Sigmoid colon (tissue), 7 donors: Measurements from ENCODE around the gene RNPS1. TPM values are rescaled to one million over a fixed set of nuclear protein-coding genes. Genes with fewer than 3 reads are reported as not detected.

Experiments
- DNase-seq: peaks from one replicate; pipeline ENCODE4 v3.0.0-alpha.2; 2019
- H3K27ac ChIP-seq, 4 donors: fragments of 200-600 bp; sonication (generic); one replicate each; pipeline ENCODE4 v1.5.1; 2016 to 2019; ENCODE audit warnings: mild to moderate bottlenecking in 1 of 4
- H3K27me3 ChIP-seq, 3 donors: fragments of 200-600 bp; sonication (generic); one replicate each; pipeline ENCODE4 v1.5.1; 2019; ENCODE audit warnings: mild to moderate bottlenecking in 1 of 3
- H3K36me3 ChIP-seq, 4 donors: fragments of 200-600 bp; sonication (generic); one replicate each; pipeline ENCODE4 v1.5.1; 2016 to 2019
- H3K4me1 ChIP-seq, 4 donors: fragments of 200-600 bp; sonication (generic); one replicate each; pipeline ENCODE4 v1.5.1; 2017 to 2019
- H3K4me3 ChIP-seq, 4 donors: fragments of 200-600 bp; sonication (generic); one replicate each; pipeline ENCODE4 v1.5.1; 2017 to 2019; ENCODE audit warnings: mild to moderate bottlenecking in 2 of 4, moderate library complexity in 1 of 4
- H3K9me3 ChIP-seq, 4 donors: fragments of 200-600 bp in 3 of 4; sonication (generic) in 3 of 4; one replicate each; pipeline versions ENCODE4 v1.5.1 to v1.6.1; 2013 to 2019
- EP300 ChIP-seq, 4 donors: sonication (generic); formaldehyde crosslinking; IDR thresholded peaks; one replicate each; pipeline ENCODE4 v1.6.1; 2017; ENCODE audit warnings: antibody characterized with exemption in 4 of 4
- POLR2A ChIP-seq, 2 donors: fragments of 450-650 bp; IDR thresholded peaks; one replicate each; pipeline ENCODE4 v1.6.1; 2016; ENCODE audit warnings: antibody characterized with exemption in 2 of 2, mild to moderate bottlenecking in 2 of 2, moderate library complexity in 2 of 2
- POLR2AphosphoS5 ChIP-seq, 4 donors: sonication (generic); formaldehyde crosslinking; IDR thresholded peaks; one replicate each; pipeline ENCODE4 v1.6.1; 2017; ENCODE audit warnings: antibody characterized with exemption in 4 of 4
- WGBS, 2 donors: extraction: QIAGEN DNeasy Blood & Tissue Kit; methylation state at CpG; one replicate each; pipeline ENCODE4 v1.1.7; 2013; 5-methylcytosine and 5-hydroxymethylcytosine counted together
- intact Hi-C: fragments of 100-400 bp; cut with DNase I; formaldehyde crosslinking; loops from one replicate; pipeline ENCODE4 v1.15.1; 2023
- polyA plus RNA-seq, 3 donors: library from polyadenylated mRNA; stranded (reverse); fragments of 200-250 nt; gene quantifications; one replicate each; pipeline ENCODE4 v1.2.3, GENCODE V29; 2013
- total RNA-seq, 4 donors: library from RNA; depleted of rRNA; stranded (reverse); fragments of >200 nt; gene quantifications; one replicate each; pipeline ENCODE4 v1.1.0, GENCODE V29; 2016
- TF ChIP-seq, protein P1 (sequence below), 4 experiments: fragments of 450-650 bp in 3 of 4; fragments of 200-600 bp in 1 of 4; IDR thresholded peaks; one replicate each; pipeline ENCODE4 v1.5.1; 2016 to 2019; ENCODE audit warnings: antibody characterized with exemption in 4 of 4, mild to moderate bottlenecking in 3 of 4, moderate library complexity in 2 of 4
- donor health status: healthy with polysubstance abuse.
- donor health status: Bipolar disorder and iron deficiency.
- donor health status: healthy.

RNPS1 gene
- total and polyA plus RNA-seq, 7 donors = 110 to 171 (median 128) TPM

DNA sequence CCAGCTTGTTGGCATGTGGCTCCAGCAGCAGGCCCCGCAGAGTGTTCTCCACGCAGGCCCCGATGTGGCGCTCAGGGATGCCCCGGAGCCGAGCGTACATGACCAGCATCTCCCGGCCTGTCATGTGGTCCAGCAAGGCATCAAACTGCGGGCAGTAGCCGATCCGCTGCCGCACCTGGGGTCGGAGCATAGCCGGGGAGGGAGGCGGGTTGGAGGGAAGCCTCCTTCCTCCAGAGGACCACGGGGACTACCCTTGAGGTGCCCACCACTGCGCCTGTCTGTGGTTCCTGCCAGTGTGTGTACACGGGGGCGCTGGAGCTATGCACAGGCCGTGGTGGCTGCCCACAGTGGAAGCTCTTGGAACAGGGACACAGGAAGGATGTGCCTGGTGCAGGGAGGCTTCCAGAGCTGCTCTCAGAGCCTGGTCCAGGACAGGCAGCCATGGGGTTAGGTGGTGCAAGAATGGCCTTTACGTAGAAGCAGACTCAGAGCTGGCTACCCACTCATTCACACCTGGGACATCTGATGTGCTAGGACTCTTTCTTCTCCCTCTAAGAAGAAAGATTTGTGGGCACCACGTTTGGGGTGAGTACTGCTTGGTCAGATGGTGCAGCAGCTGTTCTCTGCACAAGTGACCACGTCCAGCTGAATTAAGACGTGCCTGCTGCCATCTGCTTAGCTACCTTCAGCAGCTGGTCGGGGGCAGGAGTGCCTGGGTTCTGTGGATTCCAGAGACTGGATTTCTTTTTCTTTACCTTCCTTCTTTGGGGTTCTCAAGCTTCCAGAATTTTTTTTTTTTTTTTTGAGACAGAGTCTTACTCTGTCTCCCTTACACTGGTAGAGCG lies 11.3 kb upstream of the RNPS1 start:
- 86 to 89% methylated on average over 26 of the region's 26 CpGs for WGBS, 2 donors
- Histone ChIP-seq H3K4me3 (no peak overlapping the region), H3K27ac (no peak overlapping the region), H3K4me1 (no peaks in the 10 kb centered on the region), H3K27me3 (no peaks in the 10 kb centered on the region), H3K9me3 (no peaks in the 10 kb centered on the region), H3K36me3 (peaks cover 0 to 36% (median 4%) of the 10 kb centered on the region in 4 donors)
- no peak for DNase-seq
- TF ChIP-seq POLR2AphosphoS5 (IDR thresholded peaks at IDR 0.05) (no peak), POLR2A (IDR thresholded peaks at IDR 0.05) (no peak), EP300 (IDR thresholded peaks at IDR 0.05) (no peak)
- TF ChIP-seq, protein P1, sequence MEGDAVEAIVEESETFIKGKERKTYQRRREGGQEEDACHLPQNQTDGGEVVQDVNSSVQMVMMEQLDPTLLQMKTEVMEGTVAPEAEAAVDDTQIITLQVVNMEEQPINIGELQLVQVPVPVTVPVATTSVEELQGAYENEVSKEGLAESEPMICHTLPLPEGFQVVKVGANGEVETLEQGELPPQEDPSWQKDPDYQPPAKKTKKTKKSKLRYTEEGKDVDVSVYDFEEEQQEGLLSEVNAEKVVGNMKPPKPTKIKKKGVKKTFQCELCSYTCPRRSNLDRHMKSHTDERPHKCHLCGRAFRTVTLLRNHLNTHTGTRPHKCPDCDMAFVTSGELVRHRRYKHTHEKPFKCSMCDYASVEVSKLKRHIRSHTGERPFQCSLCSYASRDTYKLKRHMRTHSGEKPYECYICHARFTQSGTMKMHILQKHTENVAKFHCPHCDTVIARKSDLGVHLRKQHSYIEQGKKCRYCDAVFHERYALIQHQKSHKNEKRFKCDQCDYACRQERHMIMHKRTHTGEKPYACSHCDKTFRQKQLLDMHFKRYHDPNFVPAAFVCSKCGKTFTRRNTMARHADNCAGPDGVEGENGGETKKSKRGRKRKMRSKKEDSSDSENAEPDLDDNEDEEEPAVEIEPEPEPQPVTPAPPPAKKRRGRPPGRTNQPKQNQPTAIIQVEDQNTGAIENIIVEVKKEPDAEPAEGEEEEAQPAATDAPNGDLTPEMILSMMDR (IDR thresholded peaks at IDR 0.05) = no peak
- intact Hi-C loops = loop anchor here (10.0 kb wide), 1 partner anchor 226 kb away; no protein-coding TSS in a partner anchor

DNA sequence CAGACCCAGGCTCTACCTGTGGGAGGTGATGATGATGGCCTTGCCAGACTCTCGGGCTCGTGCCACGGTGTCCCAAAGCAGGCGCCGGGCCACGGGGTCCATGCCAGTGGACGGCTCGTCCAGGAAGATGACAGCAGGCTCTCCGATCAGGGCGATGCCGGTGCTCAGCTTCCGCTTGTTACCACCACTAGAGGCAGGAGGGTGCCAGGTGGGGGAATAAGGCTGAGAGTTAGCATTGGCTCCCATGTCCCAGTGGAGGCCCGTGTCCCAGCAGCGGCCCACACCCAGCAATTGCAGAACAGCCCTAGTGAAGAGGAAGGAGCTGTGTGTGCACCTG lies 10.3 kb upstream of the RNPS1 start:
- H3K4me3 ChIP-seq = no peak overlapping the region
- no peaks in the 10 kb centered on the region for H3K4me1 ChIP-seq
- WGBS, 2 donors = 65 to 81% methylated on average over 14 of the region's 14 CpGs
- H3K27me3 ChIP-seq = no peaks in the 10 kb centered on the region
- H3K27ac ChIP-seq = no peak overlapping the region
- H3K36me3 ChIP-seq = peaks cover 0 to 27% (median 5%) of the 10 kb centered on the region in 4 donors
- TF ChIP-seq, protein P1 (IDR thresholded peaks at IDR 0.05) = no peak
- TF ChIP-seq EP300 (IDR thresholded peaks at IDR 0.05) = no peak
- TF ChIP-seq POLR2AphosphoS5 (IDR thresholded peaks at IDR 0.05) = no peak
- no peak for TF ChIP-seq POLR2A (IDR thresholded peaks at IDR 0.05)
- no peaks in the 10 kb centered on the region for H3K9me3 ChIP-seq
- intact Hi-C loops = loop anchor here (10.0 kb wide), 1 partner anchor 227 kb away; no protein-coding TSS in a partner anchor
- DNase-seq = no peak

GRCh38 chr16:2277466-2278271 lies 9.7 kb upstream of the RNPS1 start:
- no peak overlapping the region for H3K4me3 ChIP-seq
- H3K27me3 ChIP-seq = no peaks in the 10 kb centered on the region
- no peak for TF ChIP-seq POLR2AphosphoS5 (IDR thresholded peaks at IDR 0.05)
- TF ChIP-seq, protein P1 (IDR thresholded peaks at IDR 0.05) = no peak
- no peak for TF ChIP-seq EP300 (IDR thresholded peaks at IDR 0.05)
- no peak for TF ChIP-seq POLR2A (IDR thresholded peaks at IDR 0.05)
- H3K27ac ChIP-seq = no peak overlapping the region
- no peak for DNase-seq
- intact Hi-C loops = loop anchor here (10.0 kb wide), 1 partner anchor 227 kb away; no protein-coding TSS in a partner anchor
- no peaks in the 10 kb centered on the region for H3K4me1 ChIP-seq
- peaks cover 0 to 27% (median 5%) of the 10 kb centered on the region in 4 donors for H3K36me3 ChIP-seq
- 79 to 89% methylated on average over 25 of the region's 25 CpGs for WGBS, 2 donors
- H3K9me3 ChIP-seq = no peaks in the 10 kb centered on the region

GRCh38 chr16:2276368-2277195 lies 8.7 kb upstream of the RNPS1 start:
- no peak for TF ChIP-seq EP300 (IDR thresholded peaks at IDR 0.05)
- no peak for TF ChIP-seq POLR2A (IDR thresholded peaks at IDR 0.05)
- TF ChIP-seq, protein P1 (IDR thresholded peaks at IDR 0.05) = no peak
- no peak for TF ChIP-seq POLR2AphosphoS5 (IDR thresholded peaks at IDR 0.05)
- DNase-seq = no peak
- Histone ChIP-seq H3K27me3 (no peaks in the 10 kb centered on the region), H3K9me3 (no peaks in the 10 kb centered on the region), H3K4me1 (peaks cover 0 to 4% (median 0%) of the 10 kb centered on the region in 4 donors), H3K27ac (no peak overlapping the region), H3K36me3 (peaks cover 0 to 24% (median 5%) of the 10 kb centered on the region in 4 donors), H3K4me3 (no peak overlapping the region)
- intact Hi-C loops = loop anchor here (10.0 kb wide), 1 partner anchor 228 kb away; no protein-coding TSS in a partner anchor
- WGBS, 2 donors = 72 to 78% methylated on average over 26 of the region's 26 CpGs
